Middle frontal gyrus (tissue), 1 donor: ENCODE measurements around the gene IGF1.
"Not testable (repeated sequence)": the region's sequence is repeated elsewhere in the genome, so short reads cannot be mapped to it uniquely, and the experiment has no call there.

Experiments
- DNase-seq: peaks from one replicate; pipeline ENCODE4 v3.0.0-alpha.2; 2015; ENCODE audit warnings: low spot score; ENCODE audit errors: extremely low spot score

IGF1 gene

DNA sequence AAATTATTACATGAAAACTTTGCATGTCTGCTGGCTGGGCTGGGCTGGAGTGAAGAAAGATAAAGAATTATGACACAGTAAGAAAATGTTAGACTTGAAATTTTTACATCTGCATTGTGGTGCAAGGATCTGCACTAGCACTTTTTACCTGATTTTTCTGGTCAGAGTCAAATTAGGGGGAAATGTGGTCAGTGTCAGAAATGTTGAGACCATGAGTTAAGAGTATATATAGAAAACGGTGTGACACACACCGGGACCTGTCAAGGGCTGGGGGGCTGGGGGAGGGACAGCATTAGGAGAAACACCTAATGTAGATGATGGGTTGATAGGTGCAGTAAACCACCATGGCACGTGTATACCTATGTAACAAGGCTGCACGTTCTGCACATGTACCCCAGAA is 90.3 kb downstream of the IGF1 start:
- DNase-seq: no peak

DNA sequence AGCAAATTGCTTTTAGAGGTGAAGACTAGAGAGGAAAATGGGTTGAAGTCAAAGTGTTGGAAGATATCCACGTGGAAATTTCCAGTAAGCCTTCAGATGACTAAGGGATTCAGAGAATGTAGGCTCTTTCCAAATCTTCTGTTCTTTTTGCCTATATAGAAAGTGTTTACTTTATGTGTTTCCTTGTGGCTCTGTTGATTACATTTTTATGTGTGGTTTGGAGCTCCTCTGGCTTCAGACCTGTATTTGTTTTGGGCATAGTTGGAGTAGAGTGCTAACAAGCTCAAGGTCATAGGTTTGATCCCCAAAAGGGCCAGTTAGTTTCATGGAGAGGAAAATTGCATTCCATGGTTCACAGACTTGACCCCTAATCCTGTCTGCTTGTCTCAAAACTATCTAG is 91.9 kb downstream of the IGF1 start:
- no peak for DNase-seq

DNA sequence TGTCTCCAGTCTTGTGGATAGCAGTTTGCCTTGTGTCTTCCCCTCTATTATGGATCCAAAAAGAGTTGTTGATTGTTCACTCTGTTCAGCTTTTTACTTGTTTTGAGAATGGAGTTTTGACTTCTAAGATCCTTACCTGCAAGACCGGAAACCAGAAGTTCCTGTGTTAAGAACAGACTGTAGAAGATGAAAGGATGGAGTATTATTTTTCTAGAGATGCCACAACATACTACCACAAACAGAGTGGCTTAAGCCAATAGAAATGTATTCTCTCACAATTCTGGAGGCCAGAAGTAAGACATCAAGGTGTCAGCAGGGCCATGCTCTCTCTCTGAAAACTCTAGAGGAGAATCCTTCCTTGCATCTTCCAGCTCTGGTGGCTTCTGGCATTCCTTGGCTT is 95.0 kb downstream of the IGF1 start:
- no peak for DNase-seq

DNA sequence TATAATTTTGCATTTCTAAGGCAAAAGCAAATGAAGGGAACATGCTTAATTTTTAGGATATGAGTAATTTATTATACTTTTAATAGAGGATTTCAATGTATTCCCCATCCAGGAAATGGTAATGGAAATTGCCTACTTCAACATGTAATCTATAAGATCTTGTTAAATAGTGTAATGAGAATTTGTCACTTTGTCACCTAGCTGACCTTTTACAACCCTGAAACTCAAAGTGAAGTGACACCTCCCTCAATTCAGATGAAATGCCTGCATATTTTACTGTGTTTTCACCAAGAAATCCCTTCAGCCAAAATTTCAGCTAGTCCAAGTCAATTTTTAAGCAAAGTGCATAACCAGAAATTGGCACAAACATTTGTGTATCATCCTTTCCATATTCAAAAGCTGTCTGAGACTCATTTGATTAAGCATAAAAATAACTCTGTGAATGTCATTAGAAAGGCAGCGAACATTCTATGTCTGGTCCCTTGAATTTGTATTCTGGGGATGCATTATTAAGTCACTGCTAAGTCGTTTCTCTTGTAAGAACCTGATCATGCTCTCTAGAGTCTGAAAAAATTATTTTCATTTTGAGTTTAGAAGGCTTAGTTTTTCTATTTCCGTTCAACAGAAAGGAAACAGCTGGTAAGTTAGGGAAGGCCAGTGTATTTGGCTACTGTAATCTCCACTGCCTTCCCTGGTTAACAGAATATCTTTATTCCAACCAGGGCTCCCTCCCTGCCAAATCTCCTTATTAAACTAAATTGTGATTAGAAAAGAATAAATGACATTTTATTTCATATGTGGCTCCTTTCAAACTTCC is 100.8 kb downstream of the IGF1 start:
- no peak for DNase-seq

DNA sequence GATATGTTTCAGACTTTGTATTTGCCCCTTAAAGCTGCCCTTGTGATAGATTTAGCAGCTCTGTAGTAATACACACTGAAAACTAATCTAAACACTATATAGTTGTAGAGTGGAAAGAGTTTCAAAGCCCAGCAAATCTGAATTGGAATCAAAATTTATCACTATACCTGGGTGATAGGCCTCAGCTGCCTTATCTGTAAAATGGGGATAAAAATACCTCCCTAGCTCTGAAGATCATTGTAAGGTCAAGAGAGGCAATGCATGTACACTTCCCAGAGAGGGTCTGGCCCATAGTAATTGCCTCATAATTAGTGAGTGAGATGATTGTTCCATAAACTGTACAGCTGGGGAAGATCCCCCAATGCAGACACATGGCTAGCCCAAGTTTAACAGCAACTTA is 103.6 kb downstream of the IGF1 start:
- no peak for DNase-seq

DNA sequence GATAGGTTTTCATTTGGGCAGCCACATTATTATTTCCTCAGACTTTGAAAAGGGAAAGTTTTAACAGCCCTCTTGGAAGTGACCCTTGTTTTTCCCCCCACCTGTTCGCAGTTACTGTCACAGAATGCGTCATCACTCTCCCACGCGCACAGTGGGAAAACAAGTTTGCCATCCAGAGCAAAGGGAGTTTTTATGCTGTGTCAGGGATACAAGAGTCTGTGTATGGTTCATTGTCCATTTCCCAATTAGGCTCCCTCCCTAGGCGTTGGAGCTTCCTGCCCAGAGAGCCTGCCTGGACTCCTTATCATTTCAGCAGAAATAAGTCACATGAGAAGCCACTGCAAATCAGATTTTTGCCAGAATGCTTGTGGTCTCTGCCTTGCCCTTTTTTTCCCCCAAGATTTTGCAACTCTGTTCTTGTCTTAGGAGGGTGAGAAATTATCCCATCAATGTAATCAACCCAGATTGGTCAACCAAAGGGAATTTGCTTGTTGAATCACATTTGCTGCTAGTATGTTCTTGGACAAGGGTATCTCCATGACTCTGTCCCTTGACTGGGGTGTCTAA is 104.1 kb downstream of the IGF1 start:
- no peak for DNase-seq

DNA sequence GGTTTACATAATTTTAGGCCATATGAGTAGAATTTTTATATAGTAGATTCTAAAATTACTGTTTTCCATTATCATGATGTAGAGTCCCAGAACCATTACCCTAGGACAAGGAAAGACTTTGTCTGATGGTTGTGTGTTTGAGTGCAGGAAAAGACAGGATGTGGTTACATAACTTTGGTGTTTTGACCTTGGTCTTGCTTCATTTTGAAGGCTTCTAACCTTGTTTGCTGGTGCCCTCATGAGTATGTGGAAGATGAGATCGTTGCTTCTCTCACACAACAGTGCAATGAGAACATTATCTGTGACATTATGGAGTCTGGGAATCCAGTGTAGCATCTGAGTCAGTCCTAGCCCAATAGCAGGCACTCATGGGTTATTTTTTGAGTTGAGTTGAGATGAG is 106.2 kb downstream of the IGF1 start:
- DNase-seq: no peak

DNA sequence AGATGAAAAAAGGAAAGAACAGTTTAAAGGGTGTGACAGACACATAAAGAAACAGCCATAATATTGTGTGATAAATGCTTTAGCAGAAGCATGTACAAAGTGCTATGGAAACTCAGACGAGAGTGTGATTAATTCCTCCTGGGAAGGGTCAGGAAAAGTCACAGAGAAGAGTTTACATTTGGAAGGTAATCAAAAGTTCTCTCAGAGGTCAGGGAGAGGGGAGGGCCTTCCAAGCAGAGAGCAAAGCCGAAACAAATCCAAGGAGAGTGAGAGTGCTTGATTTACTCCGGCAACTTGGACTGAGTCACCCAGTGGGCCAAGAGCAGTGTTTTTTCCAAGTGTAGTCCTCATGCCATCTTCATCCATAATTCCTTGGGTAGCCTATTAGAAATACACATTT is 108.3 kb downstream of the IGF1 start:
- no peak for DNase-seq

DNA sequence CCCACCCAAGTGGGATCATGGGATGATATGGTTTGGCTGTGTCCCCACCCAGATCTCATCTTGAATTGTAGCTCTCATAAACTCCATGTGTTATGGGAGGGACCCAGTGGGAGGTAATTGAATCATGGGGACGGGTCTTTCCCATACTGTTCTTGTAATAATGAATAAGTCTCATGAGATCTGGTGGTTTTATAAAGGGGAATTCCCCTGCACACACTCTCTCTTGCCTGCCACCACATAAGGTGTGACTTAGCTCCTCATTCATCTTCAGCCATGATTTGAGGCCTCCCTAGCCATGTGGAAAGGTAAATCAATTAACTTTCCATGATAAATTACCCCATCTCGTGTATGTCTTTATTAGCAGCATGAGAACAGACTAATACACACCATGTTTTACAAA is 109.2 kb downstream of the IGF1 start:
- no peak for DNase-seq

DNA sequence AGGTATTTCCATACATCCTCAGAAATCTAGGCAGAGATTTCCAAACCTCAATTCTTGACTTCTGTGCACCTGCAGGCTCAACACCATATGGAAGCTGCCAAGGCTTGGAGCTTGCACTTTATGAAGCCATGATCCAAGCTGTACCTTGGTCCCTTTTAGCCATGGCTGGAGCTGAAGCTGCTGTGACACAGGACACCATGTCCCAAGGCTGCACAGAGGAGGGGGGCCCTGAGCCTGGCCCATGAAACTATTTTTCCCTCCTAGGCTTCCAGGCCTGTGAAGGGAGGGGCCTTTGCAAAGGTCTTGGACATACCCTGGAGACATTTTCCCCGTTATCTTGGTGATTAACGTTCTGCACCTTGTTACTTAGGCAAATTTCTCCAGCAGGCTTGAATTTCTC is 110.5 kb downstream of the IGF1 start:
- no peak for DNase-seq

DNA sequence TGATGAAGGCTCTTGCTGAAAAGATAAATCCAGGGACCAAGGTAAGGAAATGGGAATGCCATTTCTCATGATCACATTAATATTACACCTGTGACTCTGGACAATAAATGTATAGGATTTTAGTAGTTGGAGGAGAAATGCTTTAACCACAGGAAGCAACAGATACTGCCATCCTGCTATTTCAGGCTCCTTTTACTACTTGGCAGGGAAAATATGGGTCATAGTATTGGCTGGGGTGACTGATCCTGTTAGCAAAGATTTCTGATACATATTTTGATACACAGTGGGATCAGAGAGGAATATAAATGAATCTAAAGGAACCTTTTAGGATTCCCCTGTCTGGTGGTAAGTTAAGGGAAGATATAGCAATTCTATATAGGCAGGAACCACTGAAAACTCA is 115.0 kb downstream of the IGF1 start:
- DNase-seq: no peak

DNA sequence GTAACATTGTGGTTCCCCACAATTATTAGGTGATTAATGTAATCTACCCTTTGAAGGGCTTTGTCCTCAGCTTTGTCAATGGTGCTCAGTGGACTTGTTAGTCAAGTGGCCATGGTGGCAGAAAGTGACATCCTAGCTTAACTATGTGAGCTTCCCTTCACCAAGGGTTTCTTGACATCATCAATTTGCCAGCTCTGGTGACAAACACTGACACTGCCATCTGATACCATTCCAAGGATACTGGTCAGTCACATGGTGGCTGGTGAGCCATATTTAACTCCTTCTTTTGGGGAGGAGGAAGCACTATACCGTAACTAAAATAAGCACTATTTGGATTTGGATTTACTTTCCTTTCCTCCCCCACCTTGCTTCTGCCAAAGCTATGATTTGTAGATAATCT is 115.7 kb downstream of the IGF1 start:
- no peak for DNase-seq

DNA sequence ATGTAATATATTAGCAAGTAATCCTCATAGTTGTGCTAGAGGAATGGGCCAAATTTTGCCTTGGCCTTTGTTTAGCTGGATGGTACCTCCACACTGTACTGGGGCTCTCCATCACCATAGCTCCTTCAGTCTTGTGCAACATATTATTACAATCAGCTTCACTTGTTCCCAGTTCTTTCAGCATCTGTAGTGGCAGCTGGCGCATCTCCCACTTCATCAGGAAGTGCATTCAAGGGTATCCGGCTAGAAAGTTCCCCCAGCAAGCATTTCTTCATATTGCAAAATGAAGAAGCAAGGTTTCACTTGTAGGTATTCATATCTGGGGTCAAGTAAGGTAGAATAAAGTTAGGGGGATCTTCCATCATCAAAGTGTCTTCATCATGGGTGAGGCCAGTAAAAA is 123.7 kb downstream of the IGF1 start:
- DNase-seq: no peak

DNA sequence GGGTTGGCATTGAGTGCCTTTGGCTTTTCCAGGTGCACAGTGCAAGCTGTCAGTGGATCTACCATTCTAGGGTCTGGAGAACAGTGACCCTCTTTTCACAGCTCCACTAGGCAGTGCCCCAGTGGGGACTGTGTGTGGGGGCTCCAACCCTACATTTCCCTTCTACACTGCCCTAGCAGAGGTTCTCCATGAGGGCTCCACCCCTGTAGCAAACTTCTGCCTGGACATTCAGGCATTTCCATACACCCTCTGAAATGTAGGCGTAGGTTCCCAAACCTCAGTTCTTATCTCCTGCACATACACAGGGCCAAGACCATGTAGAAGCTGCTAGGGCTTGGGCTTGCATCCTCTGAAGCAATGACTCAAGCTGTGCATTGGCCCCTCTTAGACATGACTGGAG is 126.1 kb downstream of the IGF1 start:
- not testable (repeated sequence) for DNase-seq

DNA sequence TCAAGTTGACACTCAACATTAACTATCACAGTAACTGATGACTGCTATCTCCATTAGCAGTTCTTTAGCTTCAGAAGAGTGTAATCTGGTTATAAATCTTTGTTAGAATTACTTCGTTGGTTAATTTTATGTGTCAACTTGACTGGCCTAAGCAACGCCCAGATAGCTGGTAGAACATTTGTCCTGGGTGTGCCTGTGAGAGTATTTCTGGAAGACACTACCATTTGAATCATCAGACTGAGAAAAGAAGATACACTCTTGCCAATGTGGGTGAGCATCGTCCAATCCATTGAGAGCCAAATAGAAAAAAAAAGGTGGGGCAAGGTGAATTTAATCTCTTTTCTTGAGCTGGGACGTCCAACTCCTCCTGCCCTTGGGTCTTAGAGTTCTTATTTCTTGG is 129.0 kb downstream of the IGF1 start:
- DNase-seq: no peak

DNA sequence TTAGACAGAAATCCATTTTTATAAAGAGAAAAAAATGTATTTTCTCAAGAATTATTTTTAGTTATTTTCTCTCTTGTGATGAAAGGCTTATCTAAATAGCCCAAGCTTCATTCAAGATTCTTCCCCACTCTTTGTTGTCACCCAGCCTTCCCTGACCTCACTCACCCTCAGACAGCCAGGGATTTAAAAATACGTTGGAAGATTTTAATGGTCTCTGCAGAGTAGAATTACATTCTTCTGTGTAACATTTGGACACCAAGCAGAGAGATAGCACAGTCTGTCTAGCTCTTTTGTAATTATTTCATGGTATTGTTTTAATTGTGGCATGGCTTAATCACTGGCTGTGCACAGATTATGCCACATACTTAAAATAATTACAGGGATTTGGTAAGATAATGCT is 130.3 kb downstream of the IGF1 start:
- no peak for DNase-seq

DNA sequence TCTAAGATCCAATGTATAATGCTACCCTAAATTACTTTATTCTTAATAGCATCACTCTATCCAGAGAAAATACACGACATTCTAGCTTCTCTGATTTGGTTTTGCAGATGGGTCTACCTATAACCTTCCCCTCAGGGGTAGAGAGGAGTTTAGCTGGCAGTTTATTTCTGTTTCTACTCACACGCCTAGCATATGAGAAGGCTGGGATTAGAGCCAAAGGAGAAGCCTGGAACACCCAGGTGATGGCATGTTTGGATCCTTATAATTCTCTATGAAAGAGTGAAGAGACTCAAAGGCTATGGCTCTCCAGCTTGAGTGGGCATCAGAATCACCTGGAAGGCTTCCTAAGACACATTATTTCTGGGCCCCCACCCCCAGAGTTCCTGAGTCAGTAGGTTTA is 131.3 kb downstream of the IGF1 start:
- no peak for DNase-seq

DNA sequence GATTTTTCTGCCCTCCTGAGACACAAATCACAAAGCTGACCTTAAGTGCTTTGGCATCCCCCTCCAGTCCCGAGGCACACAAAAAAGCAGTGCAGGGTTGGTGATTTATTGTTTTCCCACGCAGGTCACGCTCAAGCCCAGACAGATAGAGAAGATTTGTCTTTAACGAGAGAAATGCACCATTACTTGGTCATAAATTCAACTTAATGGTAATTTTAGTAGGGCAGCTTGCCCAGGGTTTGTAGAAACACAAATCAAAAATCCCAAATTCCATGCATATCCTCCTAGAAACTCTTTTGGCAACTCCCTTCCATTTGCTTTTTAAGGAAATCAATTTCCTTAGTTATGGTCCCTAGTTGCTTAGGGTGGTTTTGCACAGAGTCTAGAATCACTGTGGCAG is 132.6 kb downstream of the IGF1 start:
- DNase-seq: no peak
